PC-3 (cell line): ENCODE measurements around the gene URB1. TPM values are rescaled to one million over a fixed set of nuclear protein-coding genes. Genes with fewer than 3 reads are reported as not detected.

Source experiments
- ATAC-seq: fragments of 200-7000 bp; cut with Tn5 transposase; 2 replicates; pipeline ENCODE4 v1.9.1; 2020; ENCODE audit warnings: mild to moderate bottlenecking, moderate library complexity
- BruUV-seq: library from RNA; stranded (reverse); fragments of 400-500 nt; replicated peaks from 2 replicates; lab custom pipeline; 2021; lab: Mats Ljungman, UMichigan
- CTCF ChIA-PET: fragments of 300-600 bp; sonication (Branson Sonifier 250); formaldehyde crosslinking; loops from one replicate; lab custom pipeline; 2022; ENCODE audit warnings: antibody characterized with exemption; lab: Charles Lee
- POLR2A ChIA-PET: fragments of 300-600 bp; sonication (Branson Sonifier 250); formaldehyde crosslinking; loops from one replicate; lab custom pipeline; 2022; ENCODE audit warnings: antibody characterized with exemption; ENCODE audit not compliant: unreplicated experiment; lab: Charles Lee
- DNase-seq: peaks from one replicate; pipeline ENCODE4 v3.0.0-alpha.2; 2015
- H2AFZ ChIP-seq: fragments of 300-600 bp; sonication (generic); 2 replicates; pipeline ENCODE4 v1.6.0; 2016; ENCODE audit warnings: antibody characterized with exemption, low read length
- H3F3A ChIP-seq: fragments of 300-600 bp; sonication (generic); one replicate; pipeline ENCODE4 v1.6.0; 2017; ENCODE audit warnings: antibody characterized with exemption, low read length, control low read depth, mild to moderate bottlenecking; ENCODE audit not compliant: unreplicated experiment
- H3K27ac ChIP-seq: fragments of 300-600 bp; sonication (generic); 2 replicates; pipeline ENCODE4 v1.5.1; 2016; ENCODE audit warnings: mild to moderate bottlenecking, low read length
- H3K27me3 ChIP-seq: fragments of 300-600 bp; sonication (generic); 2 replicates; pipeline ENCODE4 v1.6.1; 2016; ENCODE audit warnings: low read length, mixed read lengths
- H3K36me3 ChIP-seq: fragments of 300-600 bp; sonication (generic); 2 replicates; pipeline ENCODE4 v1.6.1; 2016; ENCODE audit warnings: low read depth, mixed run types, low read length, mixed read lengths
- H3K4me1 ChIP-seq: fragments of 300-600 bp; sonication (generic); 2 replicates; pipeline ENCODE4 v1.5.1; 2016; ENCODE audit warnings: low read length; ENCODE audit not compliant: insufficient read depth
- H3K4me2 ChIP-seq: fragments of 300-600 bp; sonication (generic); 2 replicates; pipeline ENCODE4 v1.6.0; 2016; ENCODE audit warnings: low read length
- H3K4me3 ChIP-seq: fragments of 300-600 bp; sonication (generic); 2 replicates; pipeline ENCODE4 v1.5.1; 2016; ENCODE audit warnings: mild to moderate bottlenecking, low read length, mixed read lengths
- H3K79me2 ChIP-seq: fragments of 300-600 bp; sonication (generic); 2 replicates; pipeline ENCODE4 v1.6.1; 2017; ENCODE audit warnings: low read length, mixed read lengths
- H3K9ac ChIP-seq: fragments of 300-600 bp; sonication (generic); 2 replicates; pipeline ENCODE4 v1.6.0; 2016; ENCODE audit warnings: mild to moderate bottlenecking, low read length
- H3K9me2 ChIP-seq: fragments of 300-600 bp; sonication (generic); replicated peaks from 2 replicates; pipeline ENCODE4 v1.6.1; 2016; ENCODE audit warnings: mixed run types, low read length, mixed read lengths
- H3K9me3 ChIP-seq: fragments of 300-600 bp; sonication (generic); 2 replicates; pipeline ENCODE4 v1.6.1; 2016; ENCODE audit warnings: low read length, mixed read lengths
- H4K20me1 ChIP-seq: fragments of 300-600 bp; sonication (generic); 2 replicates; pipeline ENCODE4 v1.6.1; 2016; ENCODE audit warnings: low read length, mixed read lengths
- CTCF ChIP-seq: fragments of 300-600 bp; sonication (generic); conservative IDR thresholded peaks from 2 replicates; pipeline ENCODE4 v1.5.1; 2017; ENCODE audit warnings: antibody characterized with exemption, low read depth, mild to moderate bottlenecking, low read length
- EZH2 ChIP-seq: fragments of 300-600 bp; sonication (generic); IDR thresholded peaks from one replicate; pipeline ENCODE4 v1.6.1; 2017; ENCODE audit warnings: antibody characterized with exemption, mild to moderate bottlenecking, low read length; ENCODE audit not compliant: unreplicated experiment
- EZH2phosphoT487 ChIP-seq: fragments of 300-600 bp; sonication (generic); IDR thresholded peaks from 2 replicates; pipeline ENCODE4 v1.6.1; 2018; ENCODE audit warnings: mild to moderate bottlenecking, antibody characterized with exemption, low read length, borderline replicate concordance
- intact Hi-C: fragments of 100-400 bp; cut with micrococcal nuclease; formaldehyde crosslinking; loops from 2 replicates; pipeline ENCODE4 v1.9.0; 2023
- total RNA-seq: library from RNA; depleted of rRNA; stranded (reverse); fragments of >200 nt; gene quantifications from 2 replicates; pipeline ENCODE4 v1.2.3, GENCODE V29; 2014

URB1 gene
- total RNA-seq, 1 experiment from 2014 or later: 27.8 TPM

GRCh38 chr21:32298658-32299081, 94.1 kb downstream of the URB1 start, which contains the start of gene MRAP:
MRAP (plus strand) TSS chr21:32298855; CDS start chr21:32298972, 117 bp downstream.
- Histone ChIP-seq H3K4me1 (no peaks in the 10 kb centered on the region), H3K36me3 (peaks cover 10% of the 10 kb centered on the region; the same call in 1 of the 2 replicates), H2AFZ (no peak within 1 kb of the TSS), H4K20me1 (no peaks in the 10 kb centered on the region), H3K9me3 (no peaks in the 10 kb centered on the region), H3K27me3 (no peaks in the 10 kb centered on the region), H3F3A (no peaks in the 10 kb centered on the region), H3K9ac (no peak within 1 kb of the TSS), H3K4me2 (no peak within 1 kb of the TSS), H3K4me3 (no peak within 1 kb of the TSS), H3K79me2 (no peaks in the 10 kb centered on the region), H3K27ac (no peak within 1 kb of the TSS), H3K9me2 (no peaks in the 10 kb centered on the region)
- no peak for TF ChIP-seq CTCF
- no peak for TF ChIP-seq EZH2phosphoT487
- no peak for TF ChIP-seq EZH2
- BruUV-seq: no TSS peak
- ChIA-PET POLR2A (no interaction called here), CTCF (no interaction called here)
- DNase-seq: no peak
- no peak for ATAC-seq
- intact Hi-C loops: no loop called here

- Histone ChIP-seq H3K36me3 (peaks cover 7% of the 10 kb centered on the region; the same call in 1 of the 2 replicates), H3K4me3 (no peak overlapping the region), H3K9ac (no peak overlapping the region), H3K9me3 (no peaks in the 10 kb centered on the region), H3F3A (no peaks in the 10 kb centered on the region), H3K4me2 (no peak overlapping the region), H3K4me1 (no peaks in the 10 kb centered on the region), H3K27ac (no peak overlapping the region), H4K20me1 (no peaks in the 10 kb centered on the region), H2AFZ (no peak overlapping the region), H3K79me2 (no peaks in the 10 kb centered on the region), H3K27me3 (no peaks in the 10 kb centered on the region), H3K9me2 (no peaks in the 10 kb centered on the region)
- TF ChIP-seq EZH2: no peak
- no peak for TF ChIP-seq CTCF
- no peak for TF ChIP-seq EZH2phosphoT487
- no peak for DNase-seq
- ChIA-PET POLR2A (no interaction called here), CTCF (no interaction called here)
- intact Hi-C loops: no loop called here
- no peak for ATAC-seq
- BruUV-seq: no TSS peak
These were observed 94.7 kb downstream of the URB1 start for GRCh38 chr21:32298148-32298559.

- ChIA-PET POLR2A (no interaction called here), CTCF (no interaction called here)
- H3K27ac ChIP-seq: no peak overlapping the region
- H3K4me1 ChIP-seq: no peaks in the 10 kb centered on the region
- DNase-seq: no peak
- H3K9me2 ChIP-seq: no peaks in the 10 kb centered on the region
- H3K4me2 ChIP-seq: no peak overlapping the region
- no peaks in the 10 kb centered on the region for H3K27me3 ChIP-seq
- no peaks in the 10 kb centered on the region for H4K20me1 ChIP-seq
- no peaks in the 10 kb centered on the region for H3K9me3 ChIP-seq
- H3K79me2 ChIP-seq: no peaks in the 10 kb centered on the region
- no peak overlapping the region for H3K9ac ChIP-seq
- H3F3A ChIP-seq: no peaks in the 10 kb centered on the region
- BruUV-seq: no TSS peak
- TF ChIP-seq EZH2: no peak
- no peak for TF ChIP-seq CTCF
- no peak for TF ChIP-seq EZH2phosphoT487
- H3K4me3 ChIP-seq: no peak overlapping the region
- H3K36me3 ChIP-seq: peaks cover 6% of the 10 kb centered on the region; the same call in 1 of the 2 replicates
- no peak overlapping the region for H2AFZ ChIP-seq
- ATAC-seq: no peak
- intact Hi-C loops: no loop called here
These were observed 95.4 kb downstream of the URB1 start for GRCh38 chr21:32297449-32297848.
